Cardiac muscle cell (in vitro differentiated cells and primary cell): ENCODE data around the gene ABRACL. TPM values are rescaled to one million over a fixed set of nuclear protein-coding genes. Genes with fewer than 3 reads are reported as not detected.
A peak's percentile ranks its signal among the peaks of the same experiment; 100 is the strongest.

Experiments used
- DNase-seq, 2 donors: peaks; one replicate each; pipeline versions ENCODE4 v3.0.0 to v3.0.0-alpha.2; 2010 to 2017; ENCODE audit warnings: low read depth in 1 of 2, low spot score in 1 of 2
- H3K27ac ChIP-seq: fragments of 200-600 bp; sonication (generic); 2 replicates; pipeline ENCODE4 v1.5.1; 2016
- H3K27me3 ChIP-seq: fragments of 200-600 bp; sonication (generic); 2 replicates; pipeline ENCODE4 v1.6.0; 2016; ENCODE audit warnings: control low read depth
- H3K36me3 ChIP-seq: fragments of 200-600 bp; sonication (generic); 2 replicates; pipeline ENCODE4 v1.5.1; 2016; ENCODE audit warnings: control low read depth
- H3K4me1 ChIP-seq: fragments of 200-600 bp; sonication (generic); 2 replicates; pipeline ENCODE4 v1.8.1; 2017; ENCODE audit warnings: low read depth, mild to moderate bottlenecking, mixed run types
- H3K4me3 ChIP-seq: fragments of 200-600 bp; sonication (generic); 2 replicates; pipeline ENCODE4 v1.5.1; 2016; ENCODE audit warnings: mild to moderate bottlenecking
- H3K9me3 ChIP-seq: fragments of 200-600 bp; sonication (generic); 2 replicates; pipeline ENCODE4 v1.5.1; 2017; ENCODE audit warnings: low read depth, mild to moderate bottlenecking, control low read depth
- CTCF ChIP-seq: IDR thresholded peaks from 2 replicates; pipeline ENCODE4 v1.5.1; 2012; ENCODE audit warnings: low read depth, mild to moderate bottlenecking, low read length
- polyA plus RNA-seq: library from polyadenylated mRNA; unstranded; fragments of >200 nt; fragmentation: Nextera tagmentation; extraction: Ambion mirVana; gene quantifications from 2 replicates; pipeline ENCODE4 v1.2.1, GENCODE V29; 2016
- total RNA-seq: library from RNA; depleted of rRNA; stranded (reverse); fragments of >200 nt; gene quantifications from 2 replicates; pipeline ENCODE4 v1.2.3, GENCODE V29; 2016

Gene ABRACL
- total and polyA plus RNA-seq, 2 experiments from 2014 or later = 9.8 to 37.8 TPM

DNA sequence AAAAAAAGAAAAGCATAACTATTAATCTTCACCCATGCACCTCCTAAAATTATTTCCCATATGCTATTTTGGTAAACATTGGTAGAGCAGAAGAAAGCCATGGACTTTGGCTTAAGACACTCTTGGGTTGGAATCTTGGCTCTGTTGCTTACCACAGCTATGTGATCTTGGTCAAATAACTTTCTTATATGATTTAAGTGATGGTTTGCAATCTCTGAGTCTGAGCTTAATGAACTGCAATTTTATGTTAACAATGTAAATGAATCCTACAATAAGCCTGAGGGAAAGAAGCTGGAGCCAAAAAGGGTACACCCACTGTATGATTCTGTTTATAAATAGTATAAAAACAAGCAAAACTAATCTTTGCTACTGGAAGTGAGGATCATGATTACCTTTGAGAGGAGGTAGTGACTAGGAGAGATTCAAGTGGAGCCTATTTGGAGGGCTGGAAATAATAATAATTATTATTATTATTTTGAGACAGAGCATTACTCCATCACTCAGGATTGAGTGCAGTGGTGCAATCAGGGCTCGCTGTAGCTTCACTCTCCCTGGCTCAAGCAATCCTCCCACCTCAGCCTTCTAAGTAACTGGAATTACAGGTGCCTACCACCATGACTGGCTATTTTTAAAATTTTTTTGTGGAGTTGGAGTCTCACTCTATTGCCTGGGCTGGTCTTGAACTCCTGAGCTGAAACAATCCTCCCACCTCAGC, 34.5 kb downstream of the ABRACL start:
- H3K9me3 ChIP-seq = no peaks in the 10 kb centered on the region
- H3K27ac ChIP-seq = no peak overlapping the region
- peaks cover 11% of the 10 kb centered on the region for H3K4me1 ChIP-seq
- H3K4me3 ChIP-seq = no peak overlapping the region
- TF ChIP-seq CTCF = no peak
- H3K36me3 ChIP-seq = no peaks in the 10 kb centered on the region
- H3K27me3 ChIP-seq = no peaks in the 10 kb centered on the region
- DNase-seq = peak in 1 of 2 donors; percentile 55

DNA sequence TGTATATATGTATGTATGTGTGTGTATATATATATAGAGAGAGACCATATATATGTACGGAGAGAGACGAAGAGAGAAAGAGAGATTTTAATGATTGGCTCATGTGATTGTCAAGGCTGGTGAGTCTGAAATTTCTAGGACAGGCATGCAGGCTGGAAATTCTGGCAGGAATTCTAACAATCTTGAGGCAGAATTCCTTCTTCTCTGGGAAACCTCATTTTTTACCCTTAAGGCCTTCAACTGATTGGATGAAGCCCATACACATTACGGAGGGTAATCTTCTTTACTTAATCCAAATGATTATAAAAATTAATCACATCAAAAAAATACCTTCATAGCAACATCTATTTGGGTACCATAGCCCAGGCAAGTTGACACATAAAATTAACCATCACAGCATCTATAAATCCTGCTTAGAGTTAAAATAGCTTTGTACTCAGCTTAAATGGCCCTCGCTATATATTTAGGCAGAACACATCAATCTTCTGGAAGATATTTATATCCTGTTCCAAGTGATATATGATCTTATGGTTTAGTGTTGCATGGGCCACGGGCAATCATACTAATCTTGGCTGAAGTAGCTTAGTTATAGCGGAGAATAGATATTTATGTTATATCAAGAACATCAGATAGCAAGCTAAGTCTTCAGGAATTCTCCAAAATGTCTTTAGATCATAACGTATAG, 36.6 kb downstream of the ABRACL start:
- no peak for TF ChIP-seq CTCF
- Histone ChIP-seq H3K4me3 (no peak overlapping the region), H3K27me3 (no peaks in the 10 kb centered on the region), H3K36me3 (no peaks in the 10 kb centered on the region), H3K4me1 (peaks cover 11% of the 10 kb centered on the region), H3K27ac (no peak overlapping the region), H3K9me3 (no peaks in the 10 kb centered on the region)
- DNase-seq = no peak

DNA sequence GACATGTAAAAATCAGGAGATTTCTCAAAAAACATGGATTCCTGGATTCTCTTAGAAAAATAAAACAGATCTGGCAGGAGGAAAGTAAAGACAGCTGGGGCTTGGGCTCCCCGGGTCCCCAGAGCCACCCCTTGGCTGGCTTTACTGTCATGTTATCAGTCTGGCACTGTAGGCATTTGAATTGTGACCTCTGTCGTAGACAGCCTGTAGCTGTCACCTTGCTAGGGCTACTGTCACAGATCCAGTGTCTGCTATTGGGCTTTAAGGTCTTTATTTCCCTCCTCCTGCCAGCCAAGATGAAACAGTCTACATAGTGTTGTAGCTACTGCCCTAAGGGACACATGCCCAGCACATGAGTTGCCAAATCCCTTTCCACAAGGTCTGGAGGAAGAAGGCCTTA, 37.5 kb downstream of the ABRACL start:
- no peak overlapping the region for H3K4me3 ChIP-seq
- peaks cover 11% of the 10 kb centered on the region for H3K4me1 ChIP-seq
- peak in 1 of 2 donors; percentile 33 for DNase-seq
- H3K27ac ChIP-seq = no peak overlapping the region
- no peaks in the 10 kb centered on the region for H3K9me3 ChIP-seq
- H3K27me3 ChIP-seq = no peaks in the 10 kb centered on the region
- H3K36me3 ChIP-seq = no peaks in the 10 kb centered on the region
- TF ChIP-seq CTCF = no peak

DNA sequence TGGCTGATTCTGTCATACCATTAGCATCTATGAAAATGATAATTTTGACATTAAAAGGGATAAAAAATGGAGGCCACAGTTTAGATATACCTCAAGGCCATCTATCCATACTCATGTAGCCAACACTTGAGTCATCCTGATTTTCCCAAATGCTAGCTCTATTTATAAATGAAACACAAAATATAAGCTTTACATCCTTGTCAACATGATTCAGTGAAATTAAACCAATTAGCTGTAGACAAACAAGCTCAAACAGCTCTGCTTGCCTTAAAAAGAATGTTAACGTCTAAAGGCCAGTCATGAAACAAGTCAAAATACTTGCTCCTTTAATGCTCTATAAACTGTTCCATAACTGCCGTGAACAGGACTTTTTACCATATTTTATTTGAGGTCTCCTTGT, 40.3 kb downstream of the ABRACL start:
- Histone ChIP-seq H3K9me3 (no peaks in the 10 kb centered on the region), H3K4me1 (peaks cover 11% of the 10 kb centered on the region), H3K36me3 (no peaks in the 10 kb centered on the region), H3K4me3 (no peak overlapping the region), H3K27ac (no peak overlapping the region), H3K27me3 (no peaks in the 10 kb centered on the region)
- no peak for DNase-seq
- no peak for TF ChIP-seq CTCF

DNA sequence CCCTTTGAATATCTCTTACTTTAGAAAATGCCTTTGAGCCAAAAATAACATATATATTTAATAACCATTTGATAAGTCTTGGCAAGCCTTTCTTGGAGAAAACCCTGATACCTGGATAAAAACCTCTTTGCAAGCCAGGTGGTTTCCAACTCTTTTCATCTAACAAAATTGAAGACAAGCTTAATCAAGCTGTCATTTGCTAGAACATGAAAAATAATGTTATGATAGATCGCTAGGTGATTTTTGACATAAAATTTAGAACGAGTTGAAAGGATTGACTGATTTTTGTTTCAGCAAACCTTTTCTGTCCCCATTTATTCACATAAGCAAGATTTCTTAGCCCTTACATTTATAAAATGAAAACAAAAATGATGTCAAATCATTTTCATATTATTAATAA, 44.6 kb downstream of the ABRACL start:
- no peak for TF ChIP-seq CTCF
- no peaks in the 10 kb centered on the region for H3K9me3 ChIP-seq
- H3K4me1 ChIP-seq = no peaks in the 10 kb centered on the region

More for the DNA sequence above, 44.6 kb downstream of the ABRACL start:
- Histone ChIP-seq H3K27me3 (no peaks in the 10 kb centered on the region), H3K4me3 (no peak overlapping the region), H3K27ac (no peak overlapping the region), H3K36me3 (no peaks in the 10 kb centered on the region)
- DNase-seq = no peak
